NCI-H2029 (cell line): ENCODE data around the gene MOB4.

Experiments
- DNase-seq: peaks from one replicate; lab custom pipeline; 2025; lab: John Stamatoyannopoulos, UW

MOB4 gene

DNA sequence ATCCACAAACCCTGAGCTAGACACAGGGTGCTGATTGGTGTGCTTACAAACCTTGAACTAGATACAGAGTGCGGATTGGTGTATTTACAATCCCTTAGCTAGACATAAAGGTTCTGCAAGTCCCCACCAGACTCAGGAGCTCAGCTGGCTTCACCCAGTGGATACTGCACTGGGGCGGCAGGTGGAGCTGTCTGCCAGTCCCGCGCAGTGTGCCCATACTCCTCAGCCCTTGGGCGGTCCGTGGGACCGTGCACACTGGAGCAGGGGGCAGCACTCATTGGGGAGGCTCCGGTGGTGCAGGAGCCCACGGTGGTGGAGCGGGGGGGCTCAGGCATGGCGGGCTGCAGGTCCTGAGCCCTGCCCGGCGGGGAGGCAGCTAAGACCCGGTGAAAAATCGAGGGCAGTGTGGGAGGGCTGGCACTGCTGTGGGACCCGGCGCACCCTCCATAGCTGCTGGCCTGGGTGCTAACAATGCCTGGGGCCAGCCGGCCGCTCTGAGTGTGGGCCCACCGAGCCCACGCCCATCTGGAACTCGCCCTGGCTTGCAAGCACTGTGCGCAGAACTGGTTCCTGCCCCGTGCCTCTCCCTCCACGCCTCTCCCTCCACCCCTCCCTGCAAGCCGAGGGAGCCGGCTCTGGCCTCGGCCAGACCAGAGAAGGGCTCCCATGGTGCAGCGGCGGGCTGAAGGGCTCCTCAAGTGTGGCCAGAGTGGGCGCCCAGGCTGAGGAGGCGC, 75.6 kb downstream of the MOB4 start:
- DNase-seq, result no peak

DNA sequence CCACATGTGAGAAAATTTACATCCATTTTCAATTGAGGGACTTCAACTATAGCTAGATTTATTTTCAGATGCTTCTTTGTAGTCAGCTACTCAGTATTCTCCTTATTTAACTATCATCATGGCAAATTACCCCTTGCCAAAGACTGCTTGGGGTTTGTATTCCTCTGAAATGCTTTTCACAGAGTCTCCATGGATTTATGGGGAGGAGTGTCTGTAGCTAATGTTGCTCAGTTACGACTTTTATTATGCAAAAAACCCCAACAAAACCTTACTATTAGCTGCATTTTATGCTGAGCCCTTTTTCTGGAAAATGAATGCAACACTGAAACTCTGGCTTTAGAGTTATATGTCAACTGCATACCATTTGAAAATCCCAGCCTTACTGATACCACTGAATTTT, 80.9 kb downstream of the MOB4 start:
- DNase-seq, result no peak

DNA sequence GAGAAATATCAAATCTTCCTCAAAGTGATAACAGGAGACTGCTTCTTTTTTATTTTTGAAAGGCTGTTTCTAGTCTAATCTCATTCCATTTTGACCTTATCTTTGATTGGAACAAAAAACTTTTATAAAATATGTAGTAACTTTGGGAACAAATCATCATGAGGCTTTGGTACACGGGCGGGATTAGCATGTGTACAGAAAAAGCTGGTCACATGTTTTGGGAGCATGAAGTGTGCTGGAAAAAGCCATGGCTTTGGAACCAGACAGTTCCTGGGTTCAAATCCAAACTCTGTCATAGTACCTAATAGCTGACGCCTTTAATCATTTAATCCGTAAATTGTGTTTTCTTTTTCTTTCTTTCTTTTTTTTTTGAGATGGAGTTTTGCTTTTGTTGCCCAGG, 81.3 kb downstream of the MOB4 start:
- no peak for DNase-seq

DNA sequence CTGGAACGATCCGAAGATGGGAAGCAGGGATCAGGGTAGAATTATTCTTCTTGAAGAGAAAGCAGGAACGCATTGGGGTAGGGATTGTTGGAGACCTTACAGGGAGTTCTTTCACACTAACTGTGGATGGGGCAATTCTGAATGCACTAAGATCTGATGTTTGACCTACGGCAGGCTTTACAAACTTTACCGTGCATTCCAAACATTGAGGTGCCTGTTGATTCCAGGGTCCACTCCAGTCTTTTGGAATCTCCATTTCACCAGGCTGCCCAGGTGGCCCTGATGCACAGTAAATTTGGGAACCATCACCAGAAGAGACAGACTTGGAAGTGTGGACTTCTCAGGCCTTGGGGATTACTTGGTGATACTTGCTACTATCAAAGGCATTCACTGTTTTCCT, 82.6 kb downstream of the MOB4 start:
- DNase-seq, result no peak

DNA sequence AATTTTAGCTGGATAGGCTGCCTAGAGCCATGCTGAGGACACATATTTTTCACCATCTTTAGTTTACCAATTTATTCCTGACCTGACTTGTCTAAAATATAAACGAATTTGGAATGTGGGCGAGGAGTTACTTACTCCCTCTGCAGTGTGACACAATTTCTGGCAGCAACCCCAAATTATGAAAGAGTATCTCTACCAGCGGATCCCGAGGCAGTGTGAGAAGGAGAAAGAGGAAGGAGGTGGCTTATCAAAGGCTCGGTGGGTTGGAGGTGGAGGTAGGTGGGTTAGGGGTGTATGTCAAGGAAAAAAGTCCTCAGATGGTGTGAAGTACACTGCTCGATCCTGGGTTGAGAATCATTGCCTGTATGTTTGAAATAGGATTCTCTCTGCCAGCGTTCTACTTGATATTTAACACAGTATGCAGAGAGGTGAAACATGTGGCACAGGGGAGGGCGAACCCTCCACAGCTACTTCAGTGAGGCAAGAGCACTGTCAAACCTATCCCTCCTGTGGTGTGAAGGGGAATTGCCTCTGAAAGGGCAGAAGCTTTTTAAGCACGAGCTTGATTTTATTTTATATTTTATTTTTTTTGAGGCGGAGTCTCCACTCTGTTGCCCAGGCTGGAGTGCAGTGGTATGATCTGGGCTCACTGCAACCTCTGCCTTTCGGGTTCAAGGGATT, 83.6 kb downstream of the MOB4 start:
- DNase-seq, result peak; percentile 14

DNA sequence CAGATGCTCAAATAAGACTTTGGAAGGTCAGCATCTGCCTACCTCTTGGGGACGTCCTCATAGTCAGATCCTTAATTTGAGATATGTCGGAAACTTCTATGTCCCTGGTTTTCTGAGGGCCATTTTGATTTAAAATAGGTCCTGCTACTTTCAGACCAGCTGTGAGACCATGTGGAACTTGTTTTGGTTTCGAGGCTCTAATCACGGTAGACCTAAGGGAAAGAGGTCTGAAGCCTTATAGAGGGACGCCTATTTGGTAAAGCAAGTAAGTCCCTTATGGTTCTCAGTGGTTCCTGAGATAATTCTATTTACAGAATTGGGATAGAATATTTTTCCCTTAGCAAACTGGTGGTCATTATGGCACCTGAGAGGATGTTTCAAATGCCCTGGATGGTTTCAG, 84.4 kb downstream of the MOB4 start:
- DNase-seq, result no peak

DNA sequence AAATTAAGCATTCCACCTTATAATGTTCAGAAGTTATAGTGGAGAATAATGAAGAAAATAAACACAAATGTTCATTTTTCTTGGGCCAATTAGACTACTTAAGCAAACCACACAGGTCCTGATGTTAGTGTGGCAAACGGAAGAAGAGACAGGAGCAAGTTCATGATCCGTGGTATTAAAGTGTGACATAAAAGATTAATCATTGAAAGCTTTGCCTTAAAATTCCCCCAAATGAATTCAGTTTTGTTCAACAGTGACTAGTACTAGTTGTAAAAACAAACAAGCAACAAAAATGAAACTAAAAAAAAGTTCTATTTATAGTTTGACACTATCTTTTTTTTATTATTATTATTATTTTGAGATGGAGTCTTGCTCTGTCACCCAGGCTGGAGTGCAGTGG, 85.9 kb downstream of the MOB4 start:
- no peak for DNase-seq
